HEK293T (cell line): Measurements from ENCODE around the gene RTF2.

Experiments used
- CTCF ChIA-PET: fragments of 350-600 bp; formaldehyde crosslinking; extraction: SDS; loops from one replicate; lab custom pipeline; 2021; ENCODE audit warnings: antibody characterized with exemption, inconsistent platforms; lab: Yijun Ruan, JAX
- POLR2A ChIA-PET: fragments of 350-600 bp; formaldehyde crosslinking; extraction: SDS; loops from one replicate; lab custom pipeline; 2020; ENCODE audit warnings: antibody characterized with exemption, inconsistent platforms; lab: Yijun Ruan, JAX
- DNase-seq: peaks from one replicate; pipeline ENCODE4 v3.0.0; 2012; ENCODE audit warnings: mixed read lengths; ENCODE audit errors: extremely low spot score
- ARNT ChIP-seq: fragments of 450-650 bp; IDR thresholded peaks from 2 replicates; pipeline ENCODE4 v1.6.1; 2017; ENCODE audit warnings: mild to moderate bottlenecking
- BHLHE40 ChIP-seq: fragments of 450-650 bp; IDR thresholded peaks from 2 replicates; pipeline ENCODE4 v1.6.1; 2016; ENCODE audit warnings: mild to moderate bottlenecking, moderate library complexity, borderline replicate concordance
- CTBP1 ChIP-seq: fragments of 450-650 bp; IDR thresholded peaks from 2 replicates; pipeline ENCODE4 v1.6.1; 2016; ENCODE audit warnings: borderline replicate concordance
- ELF4 ChIP-seq: fragments of 450-650 bp; IDR thresholded peaks from 2 replicates; pipeline ENCODE4 v1.6.1; 2017; ENCODE audit warnings: antibody characterized with exemption
- FOXA1 ChIP-seq: fragments of 450-650 bp; IDR thresholded peaks from 2 replicates; pipeline ENCODE4 v1.6.1; 2016; ENCODE audit warnings: mild to moderate bottlenecking
- FOXK2 ChIP-seq: fragments of 450-650 bp; IDR thresholded peaks from 2 replicates; pipeline ENCODE4 v1.6.1; 2016; ENCODE audit warnings: mild to moderate bottlenecking
- FOXM1 ChIP-seq: fragments of 450-650 bp; IDR thresholded peaks from 2 replicates; pipeline ENCODE4 v1.6.1; 2017; ENCODE audit warnings: mild to moderate bottlenecking, borderline replicate concordance
- HDGF ChIP-seq: fragments of 450-650 bp; IDR thresholded peaks from 2 replicates; pipeline ENCODE4 v1.6.1; 2017; ENCODE audit warnings: antibody characterized with exemption, borderline replicate concordance
- L3MBTL2 ChIP-seq: fragments of 450-650 bp; conservative IDR thresholded peaks from 2 replicates; pipeline ENCODE4 v1.6.1; 2016; ENCODE audit warnings: mild to moderate bottlenecking
- LEF1 ChIP-seq: fragments of 450-650 bp; IDR thresholded peaks from 2 replicates; pipeline ENCODE4 v1.6.1; 2017; ENCODE audit warnings: mild to moderate bottlenecking, borderline replicate concordance
- NFRKB ChIP-seq: fragments of 450-650 bp; IDR thresholded peaks from 2 replicates; pipeline ENCODE4 v1.6.1; 2016; ENCODE audit warnings: mild to moderate bottlenecking, moderate library complexity
- SP1 ChIP-seq: fragments of 450-650 bp; IDR thresholded peaks from 2 replicates; pipeline ENCODE4 v1.6.1; 2017
- SUZ12 ChIP-seq: fragments of 450-650 bp; IDR thresholded peaks from 2 replicates; pipeline ENCODE4 v1.6.1; 2016; ENCODE audit warnings: mild to moderate bottlenecking
- TARDBP ChIP-seq: fragments of 450-650 bp; IDR thresholded peaks from 2 replicates; pipeline ENCODE4 v1.6.1; 2016
- ZNF384 ChIP-seq: fragments of 450-650 bp; IDR thresholded peaks from 2 replicates; pipeline ENCODE4 v1.6.1; 2016
- TF ChIP-seq, protein P1 (sequence below): fragments of 450-650 bp; IDR thresholded peaks from 2 replicates; pipeline ENCODE4 v1.6.1; 2016

Gene RTF2

DNA sequence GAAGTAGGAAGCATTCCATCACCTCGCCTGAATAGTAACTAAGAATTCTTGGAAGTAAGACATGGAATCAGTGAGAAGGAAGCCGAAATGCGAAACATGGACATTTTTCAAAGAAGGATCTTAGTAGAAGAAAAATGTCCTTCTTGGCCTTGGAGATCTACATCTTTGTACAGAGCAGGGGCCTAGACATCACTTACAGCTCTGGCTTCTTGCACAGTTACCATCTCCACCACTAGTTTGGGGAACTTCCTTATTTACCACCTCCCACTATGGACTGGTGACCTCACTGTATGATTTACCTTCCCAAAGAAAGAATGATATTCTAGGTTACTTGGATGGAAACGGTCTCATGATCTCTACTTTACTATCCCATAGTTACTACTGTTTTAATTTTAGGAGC, 40.6 kb upstream of the RTF2 start:
- ChIA-PET CTCF (no interaction called here), POLR2A (no interaction called here)
- DNase-seq = no peak
- no peak for TF ChIP-seq ARNT
- no peak for TF ChIP-seq CTBP1
- no peak for TF ChIP-seq LEF1
- no peak for TF ChIP-seq L3MBTL2
- no peak for TF ChIP-seq BHLHE40
- TF ChIP-seq NFRKB = no peak
- no peak for TF ChIP-seq SUZ12
- TF ChIP-seq FOXA1 = no peak
- no peak for TF ChIP-seq ELF4
- TF ChIP-seq, protein P1, sequence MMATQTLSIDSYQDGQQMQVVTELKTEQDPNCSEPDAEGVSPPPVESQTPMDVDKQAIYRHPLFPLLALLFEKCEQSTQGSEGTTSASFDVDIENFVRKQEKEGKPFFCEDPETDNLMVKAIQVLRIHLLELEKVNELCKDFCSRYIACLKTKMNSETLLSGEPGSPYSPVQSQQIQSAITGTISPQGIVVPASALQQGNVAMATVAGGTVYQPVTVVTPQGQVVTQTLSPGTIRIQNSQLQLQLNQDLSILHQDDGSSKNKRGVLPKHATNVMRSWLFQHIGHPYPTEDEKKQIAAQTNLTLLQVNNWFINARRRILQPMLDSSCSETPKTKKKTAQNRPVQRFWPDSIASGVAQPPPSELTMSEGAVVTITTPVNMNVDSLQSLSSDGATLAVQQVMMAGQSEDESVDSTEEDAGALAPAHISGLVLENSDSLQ = no peak
- no peak for TF ChIP-seq HDGF
- TF ChIP-seq ZNF384 = no peak
- TF ChIP-seq TARDBP = no peak
- TF ChIP-seq SP1 = no peak
- no peak for TF ChIP-seq FOXK2
- TF ChIP-seq FOXM1 = no peak

DNA sequence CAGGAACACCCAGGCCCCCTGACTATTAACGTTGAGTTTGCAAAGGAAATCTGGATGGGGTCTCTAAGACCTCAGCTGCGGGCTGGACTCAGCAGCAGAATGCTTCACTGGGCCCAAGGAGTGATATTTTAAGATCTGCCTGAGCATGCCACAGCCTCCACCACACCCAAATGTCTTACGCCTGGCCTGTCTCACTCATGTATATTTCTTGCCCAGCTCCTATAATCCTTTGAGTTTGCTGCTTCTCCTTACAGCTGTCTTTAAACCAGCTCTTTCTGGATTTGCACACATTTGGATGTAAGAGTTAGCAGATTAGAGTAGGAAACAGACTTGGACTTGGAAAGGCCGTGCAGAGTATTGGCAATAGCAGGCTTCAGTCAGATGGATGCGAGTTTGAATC, 40.0 kb upstream of the RTF2 start:
- TF ChIP-seq L3MBTL2 = no peak
- no peak for TF ChIP-seq NFRKB
- TF ChIP-seq, protein P1 = no peak
- TF ChIP-seq HDGF = no peak
- no peak for TF ChIP-seq CTBP1
- TF ChIP-seq FOXK2 = no peak
- no peak for TF ChIP-seq FOXM1
- no peak for TF ChIP-seq BHLHE40
- TF ChIP-seq SP1 = no peak
- TF ChIP-seq FOXA1 = no peak
- TF ChIP-seq SUZ12 = no peak
- no peak for TF ChIP-seq ELF4
- no peak for TF ChIP-seq ZNF384
- TF ChIP-seq TARDBP = no peak
- TF ChIP-seq LEF1 = no peak
- TF ChIP-seq ARNT = no peak
- ChIA-PET CTCF (no interaction called here), POLR2A (no interaction called here)
- DNase-seq = no peak

DNA sequence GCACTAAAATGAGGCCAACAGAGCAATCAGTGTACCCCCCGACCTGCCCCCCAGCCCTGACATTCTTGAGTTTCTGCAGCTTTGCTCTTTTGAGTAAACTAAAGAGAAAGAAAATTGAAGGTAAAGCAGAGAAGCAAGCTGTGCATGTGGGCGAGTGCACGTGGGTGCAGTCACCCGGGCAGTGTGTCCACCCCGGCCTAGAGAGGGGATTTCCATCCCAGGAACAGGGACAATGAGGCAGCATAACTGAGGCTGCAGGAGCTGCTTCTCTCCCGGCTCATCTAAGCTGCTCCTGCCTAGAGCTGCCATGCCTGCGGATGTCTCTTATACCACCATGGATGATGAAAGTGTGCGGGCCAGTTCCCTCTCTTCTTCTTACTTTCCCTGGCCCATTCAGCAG, 39.5 kb upstream of the RTF2 start:
- DNase-seq = no peak
- ChIA-PET CTCF (no interaction called here), POLR2A (no interaction called here)
- TF ChIP-seq BHLHE40 (no peak), CTBP1 (no peak), HDGF (no peak), FOXA1 (no peak), SP1 (no peak), ELF4 (no peak), FOXM1 (no peak), SUZ12 (no peak), FOXK2 (no peak), TARDBP (no peak), L3MBTL2 (no peak), ARNT (no peak)
- TF ChIP-seq, protein P1 = no peak

DNA sequence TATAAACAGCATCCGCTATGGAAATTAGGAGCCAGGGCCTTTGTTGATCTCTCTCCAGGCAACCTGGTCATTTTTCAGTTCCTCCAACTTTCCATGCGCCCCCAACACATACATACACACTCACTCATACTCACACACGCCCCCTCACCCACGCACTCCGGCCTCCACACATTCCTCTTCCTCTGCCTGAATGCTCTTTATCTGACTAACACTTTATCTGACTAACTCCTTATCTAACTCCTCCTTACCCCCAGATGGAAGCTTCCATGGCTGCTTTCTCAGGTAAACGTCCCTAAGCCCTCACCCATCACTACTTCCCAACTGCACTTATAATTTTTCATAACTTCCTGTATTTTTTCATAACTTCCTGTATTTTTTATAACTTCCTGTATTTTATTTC, 38.9 kb upstream of the RTF2 start:
- no peak for DNase-seq
- POLR2A ChIA-PET = no interaction called here

DNA sequence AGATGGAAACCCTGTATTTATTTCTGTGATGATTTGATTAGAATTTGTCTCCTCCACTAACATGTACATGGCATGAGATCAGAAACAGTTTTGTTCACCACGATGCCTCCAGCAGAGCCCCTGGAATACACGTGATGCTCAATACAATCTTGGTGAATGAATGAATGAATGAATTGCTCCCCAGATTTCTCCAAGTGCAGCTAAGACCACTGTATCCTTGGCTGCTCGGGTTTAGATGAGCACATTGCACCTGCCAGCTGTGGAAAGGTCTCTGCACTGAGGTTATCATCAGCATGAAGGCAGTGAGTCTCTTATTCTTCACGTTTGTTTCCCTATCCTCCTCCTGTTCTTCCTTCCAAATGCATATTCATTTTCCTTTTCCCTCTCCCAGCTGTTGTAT, 38.5 kb upstream of the RTF2 start:
- TF ChIP-seq ZNF384 = no peak
- TF ChIP-seq LEF1 = no peak
- TF ChIP-seq ARNT = no peak
- no peak for TF ChIP-seq TARDBP
- TF ChIP-seq, protein P1 = no peak
- TF ChIP-seq CTBP1 = no peak
- no peak for TF ChIP-seq FOXA1
- TF ChIP-seq L3MBTL2 = no peak
- no peak for TF ChIP-seq FOXK2
- TF ChIP-seq ELF4 = no peak
- no peak for TF ChIP-seq SP1
- no peak for TF ChIP-seq NFRKB
- TF ChIP-seq BHLHE40 = no peak
- TF ChIP-seq HDGF = no peak
- TF ChIP-seq SUZ12 = no peak
- no peak for TF ChIP-seq FOXM1
- CTCF ChIA-PET = no interaction called here
- POLR2A ChIA-PET = no interaction called here
- DNase-seq = no peak

More for the DNA sequence above, 38.9 kb upstream of the RTF2 start:
- CTCF ChIA-PET = no interaction called here
- no peak for TF ChIP-seq FOXK2
- no peak for TF ChIP-seq ARNT
- TF ChIP-seq BHLHE40 = no peak
- TF ChIP-seq NFRKB = no peak

DNA sequence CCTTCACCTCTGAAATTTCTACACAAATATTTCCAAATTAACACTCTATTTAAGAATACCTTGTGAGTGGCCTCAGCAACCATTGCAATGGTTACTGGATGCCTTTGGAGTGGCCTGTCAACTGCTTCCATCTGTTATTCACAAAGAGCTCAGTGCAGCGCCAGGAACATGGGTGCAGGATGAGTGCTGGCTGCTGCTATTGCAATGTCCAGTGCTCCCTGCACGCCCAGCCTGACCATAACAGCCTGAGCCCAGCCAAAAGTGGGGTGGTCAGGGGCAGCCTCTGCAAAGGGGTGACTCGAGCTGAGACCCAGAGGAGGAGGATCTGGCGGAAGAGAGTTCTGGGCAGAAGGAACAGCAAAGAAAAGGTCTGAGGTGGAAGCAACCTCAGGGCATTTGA, 38.0 kb upstream of the RTF2 start:
- POLR2A ChIA-PET = no interaction called here

More for the DNA sequence above, 38.0 kb upstream of the RTF2 start:
- no peak for DNase-seq
- CTCF ChIA-PET = no interaction called here
- TF ChIP-seq, protein P1 = no peak
- TF ChIP-seq NFRKB (no peak), SUZ12 (no peak), FOXK2 (no peak), FOXA1 (no peak), FOXM1 (no peak), ARNT (no peak), BHLHE40 (no peak), TARDBP (no peak), LEF1 (no peak), ZNF384 (no peak), HDGF (no peak), L3MBTL2 (no peak), ELF4 (no peak), CTBP1 (no peak), SP1 (no peak)
